ENCODE data around the gene RGS12.

GRCh38 chr4:3338321-3338838 lies 45.6 kb downstream of the RGS12 start:
- no peak for TF ChIP-seq EZH2 (IDR thresholded peaks at IDR 0.05; ENCODE audit: borderline replicate concordance)
- TF ChIP-seq, protein P1, sequence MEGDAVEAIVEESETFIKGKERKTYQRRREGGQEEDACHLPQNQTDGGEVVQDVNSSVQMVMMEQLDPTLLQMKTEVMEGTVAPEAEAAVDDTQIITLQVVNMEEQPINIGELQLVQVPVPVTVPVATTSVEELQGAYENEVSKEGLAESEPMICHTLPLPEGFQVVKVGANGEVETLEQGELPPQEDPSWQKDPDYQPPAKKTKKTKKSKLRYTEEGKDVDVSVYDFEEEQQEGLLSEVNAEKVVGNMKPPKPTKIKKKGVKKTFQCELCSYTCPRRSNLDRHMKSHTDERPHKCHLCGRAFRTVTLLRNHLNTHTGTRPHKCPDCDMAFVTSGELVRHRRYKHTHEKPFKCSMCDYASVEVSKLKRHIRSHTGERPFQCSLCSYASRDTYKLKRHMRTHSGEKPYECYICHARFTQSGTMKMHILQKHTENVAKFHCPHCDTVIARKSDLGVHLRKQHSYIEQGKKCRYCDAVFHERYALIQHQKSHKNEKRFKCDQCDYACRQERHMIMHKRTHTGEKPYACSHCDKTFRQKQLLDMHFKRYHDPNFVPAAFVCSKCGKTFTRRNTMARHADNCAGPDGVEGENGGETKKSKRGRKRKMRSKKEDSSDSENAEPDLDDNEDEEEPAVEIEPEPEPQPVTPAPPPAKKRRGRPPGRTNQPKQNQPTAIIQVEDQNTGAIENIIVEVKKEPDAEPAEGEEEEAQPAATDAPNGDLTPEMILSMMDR (IDR thresholded peaks at IDR 0.05; ENCODE audit: poor library complexity): no peak

All from hepatocyte (in vitro differentiated cells).